Measurements from ENCODE around the gene MRS2. TPM values are rescaled to one million over a fixed set of nuclear protein-coding genes. Genes with fewer than 3 reads are reported as not detected.
"Not testable (repeated sequence)": the region's sequence is repeated elsewhere in the genome, so short reads cannot be mapped to it uniquely, and the experiment has no call there.

MRS2 gene
- total RNA-seq, 1 experiment from 2014 or later, result 85.8 TPM

DNA sequence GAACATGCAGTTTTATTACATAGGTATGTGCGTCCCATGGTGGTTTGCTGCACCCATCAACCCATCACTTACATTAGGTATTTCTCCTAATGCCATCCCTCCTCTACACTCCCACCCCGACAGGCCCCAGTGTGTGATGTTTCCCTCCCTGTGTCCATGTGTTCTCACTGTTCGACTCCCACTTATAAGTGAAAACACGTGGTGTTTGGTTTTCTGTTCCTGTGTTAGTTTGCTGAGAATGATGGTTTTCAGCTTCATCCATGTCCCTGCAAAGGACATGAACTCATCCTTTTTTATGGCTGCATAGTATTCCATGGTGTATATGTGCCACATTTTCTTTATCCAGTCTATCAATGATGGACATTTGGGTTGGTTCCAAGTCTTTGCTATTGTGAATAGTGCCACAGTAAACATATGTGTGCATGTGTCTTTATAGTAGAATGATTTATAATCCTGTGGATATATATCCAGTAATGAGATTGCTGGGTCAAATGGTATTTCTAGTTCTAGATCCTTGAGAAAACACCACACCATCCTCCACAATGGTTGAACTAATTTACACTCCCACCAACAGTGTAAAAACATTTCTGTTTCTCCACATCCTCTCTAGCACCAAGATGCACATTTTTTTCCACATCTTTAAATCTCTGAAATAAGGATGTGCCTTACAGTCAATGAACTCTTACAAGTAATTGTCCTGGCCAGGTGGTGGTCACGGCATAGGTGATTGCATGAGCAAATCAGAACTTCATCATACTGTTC is 18.2 kb upstream of the MRS2 start:
- not testable (repeated sequence) for H2AK5ac ChIP-seq (ENCODE audit: insufficient read length, low read length); H2BK5ac ChIP-seq (ENCODE audit: insufficient read length, low read length); H3K79me1 ChIP-seq (ENCODE audit: insufficient read depth, low read depth, low read length, poor library complexity, severe bottlenecking); H3K4me1 Mint-ChIP-seq; H3K23me2 ChIP-seq (ENCODE audit: insufficient read length, low read depth, low read length, poor library complexity, severe bottlenecking); H3K23ac ChIP-seq (ENCODE audit: insufficient read length, low read depth, low read length); H3K14ac ChIP-seq (ENCODE audit: insufficient read depth, low read length); H3K4me3 Mint-ChIP-seq; H2BK15ac ChIP-seq (ENCODE audit: low read depth, low read length); H3K27ac ChIP-seq (ENCODE audit: insufficient read length, low read depth, low read length); DNase-seq; H4K8ac ChIP-seq (replicated peaks; ENCODE audit: insufficient read length, low read depth, low read length); H3K36me3 Mint-ChIP-seq (ENCODE audit: insufficient read depth in 1 of 3, low read depth in 3 of 3); H3K9me3 ChIP-seq (ENCODE audit: control insufficient read depth, low read depth, low read length); H2BK20ac ChIP-seq (ENCODE audit: low read depth, low read length, poor library complexity, severe bottlenecking); H2AFZ ChIP-seq (ENCODE audit: low read length); H3K27ac Mint-ChIP-seq; H4K91ac ChIP-seq (ENCODE audit: insufficient read length, low read depth, low read length); H2BK12ac ChIP-seq (ENCODE audit: insufficient read length, low read depth, low read length); H4K20me1 ChIP-seq (ENCODE audit: control insufficient read depth, insufficient read depth, insufficient read length); H4K5ac ChIP-seq (ENCODE audit: insufficient read length, low read depth, low read length); H2BK120ac ChIP-seq (ENCODE audit: low read depth, low read length, poor library complexity, severe bottlenecking); H3T11ph ChIP-seq (ENCODE audit: low read length); H3K9me3 Mint-ChIP-seq; H3K79me2 ChIP-seq (ENCODE audit: insufficient read depth, low read length); H3K9ac ChIP-seq (ENCODE audit: extremely low read depth, insufficient read length, low read length); H3K4me1 ChIP-seq (ENCODE audit: insufficient read depth, low read length); H3K27me3 ChIP-seq (ENCODE audit: insufficient read depth, low read length); H3K56ac ChIP-seq (ENCODE audit: insufficient read length, low read depth, low read length); H3K27me3 Mint-ChIP-seq (ENCODE audit: low read depth); H3K18ac ChIP-seq (ENCODE audit: insufficient read length, low read depth, low read length); H3K4ac ChIP-seq (ENCODE audit: low read depth, low read length); H3K4me2 ChIP-seq (ENCODE audit: insufficient read depth, insufficient read length, low read length)
- WGBS (ENCODE audit: extremely low coverage, insufficient read length, low lambda C conversion rate), result no CpG with 5 or more reads among the region's 5 CpGs

Measured in H9 (cell line).